ENCODE measurements around the gene HNRNPCL4. TPM values are rescaled to one million over a fixed set of nuclear protein-coding genes. Genes with fewer than 3 reads are reported as not detected.

Gene HNRNPCL4
- not detected in 2 replicates for total RNA-seq

GRCh38 chr1:13165531-13165930, at the start of gene HNRNPCL4:
Gene HNRNPCL4 (minus strand): TSS chr1:13165631. CDS start chr1:13165467, 164 bp downstream.

GRCh38 chr1:13201309-13201708, 35.9 kb upstream of the HNRNPCL4 start, which contains the start of gene PRAMEF13:
Gene PRAMEF13 (minus strand): TSS chr1:13201409. CDS start chr1:13199589, 1,820 bp downstream.

GRCh38 chr1:13171548-13171947, 6.1 kb upstream of the HNRNPCL4 start, which contains the start of gene PRAMEF9:
Gene PRAMEF9 (plus strand): TSS chr1:13171848. CDS start chr1:13175281, 3,433 bp downstream.

GRCh38 chr1:13155909-13156308, 9.5 kb downstream of the HNRNPCL4 start, which contains the start of gene PRAMEF26:
Gene PRAMEF26 (minus strand): TSS chr1:13156009. CDS start chr1:13153095, 2,914 bp downstream.

GRCh38 chr1:13116754-13117153, 48.7 kb downstream of the HNRNPCL4 start, which contains the start of gene HNRNPCL2:
Gene HNRNPCL2 (minus strand): TSS chr1:13116854. CDS start chr1:13116400, 454 bp downstream.

Other genes starting within 250 kb of the HNRNPCL4 start
- gene PRAMEF7, start 249.0 kb downstream of the HNRNPCL4 start, total RNA-seq = not detected in 2 replicates
- gene PRAMEF6, start 218.1 kb downstream of the HNRNPCL4 start, total RNA-seq = not detected in 2 replicates
- gene PRAMEF27, start 109.1 kb downstream of the HNRNPCL4 start, total RNA-seq = not detected in 2 replicates
- not detected in 2 replicates for gene HNRNPCL3, start 104.9 kb downstream of the HNRNPCL4 start, total RNA-seq
- gene PRAMEF25, start 94.9 kb downstream of the HNRNPCL4 start, total RNA-seq = not detected in 2 replicates
- not detected in 2 replicates for gene HNRNPCL2, start 48.8 kb downstream of the HNRNPCL4 start, total RNA-seq
- not detected in 2 replicates for gene PRAMEF26, start 9.6 kb downstream of the HNRNPCL4 start, total RNA-seq
- not detected in 2 replicates for gene PRAMEF9, start 6.2 kb upstream of the HNRNPCL4 start, total RNA-seq
- not detected in 2 replicates for gene PRAMEF13, start 35.8 kb upstream of the HNRNPCL4 start, total RNA-seq
- not detected in 2 replicates for gene PRAMEF18, start 60.5 kb upstream of the HNRNPCL4 start, total RNA-seq
- not detected in 2 replicates for gene PRAMEF5, start 88.6 kb upstream of the HNRNPCL4 start, total RNA-seq
- gene PRAMEF8, start 119.5 kb upstream of the HNRNPCL4 start, total RNA-seq = not detected in 2 replicates
- not detected in 2 replicates for gene PRAMEF33, start 137.9 kb upstream of the HNRNPCL4 start, total RNA-seq
- gene PRAMEF15, start 149.9 kb upstream of the HNRNPCL4 start, total RNA-seq = not detected in 2 replicates
- gene PRAMEF14, start 181.5 kb upstream of the HNRNPCL4 start, total RNA-seq = not detected in 2 replicates
- not detected in 2 replicates for gene PRAMEF19, start 206.3 kb upstream of the HNRNPCL4 start, total RNA-seq
- gene PRAMEF17, start 224.0 kb upstream of the HNRNPCL4 start, total RNA-seq = not detected in 2 replicates
- not detected in 2 replicates for gene PRAMEF20, start 244.8 kb upstream of the HNRNPCL4 start, total RNA-seq

Measured in smooth muscle cell of the pulmonary artery (primary cell).